ENCODE results near the gene VEZT. TPM values are rescaled to one million over a fixed set of nuclear protein-coding genes. Genes with fewer than 3 reads are reported as not detected.

Gene VEZT
- total and polyA plus RNA-seq, 9 of the 15 experiments (the other 6 are each of a cell fraction or from before 2014, with no cell fraction given): 16.1 to 61.5 (median 32.6) TPM

GRCh38 chr12:95218150-95219133 lies 835 bp downstream of the VEZT start (continued):
- TF ChIP-seq RREB1 (CRISPR knock-in tag; IDR thresholded peaks at IDR 0.05): no peak
- no peak for TF ChIP-seq PTRF (tag; IDR thresholded peaks at IDR 0.05)
- 0 out of 2 replicates have a peak, but pooled peaks have one; percentile 25 for TF ChIP-seq NKRF (IDR thresholded peaks at IDR 0.05; ENCODE audit: borderline replicate concordance)
- no peak for TF ChIP-seq ESRRA (IDR thresholded peaks at IDR 0.05; ENCODE audit: borderline replicate concordance, low read depth)
- no peak for TF ChIP-seq FIP1L1 (IDR thresholded peaks at IDR 0.05; ENCODE audit: low read depth, low read length, poor library complexity, severe bottlenecking)
- no peak for TF ChIP-seq ELK3 (CRISPR knock-in tag; IDR thresholded peaks at IDR 0.05)
- no peak for TF ChIP-seq GATAD2B (IDR thresholded peaks at IDR 0.05; ENCODE audit: borderline replicate concordance)
- no peak for TF ChIP-seq MCM3 (IDR thresholded peaks at IDR 0.05)
- no peak for TF ChIP-seq POLR2B (IDR thresholded peaks at IDR 0.05; ENCODE audit: low read depth, partially characterized antibody)
- TF ChIP-seq STAG1 (CRISPR knock-in tag; IDR thresholded peaks at IDR 0.05; ENCODE audit: borderline replicate concordance): no peak
- TF ChIP-seq ZNF77 (CRISPR knock-in tag; IDR thresholded peaks at IDR 0.05): no peak
- TF ChIP-seq HINFP (tag; conservative IDR thresholded peaks at IDR 0.05; ENCODE audit: low read depth): no peak
- no peak for TF ChIP-seq BRD9 (IDR thresholded peaks at IDR 0.05; ENCODE audit: low read depth, partially characterized antibody)

All from K562 (cell line).